ENCODE data around the gene HIVEP1.

- no peak for TF ChIP-seq POLR2A (IDR thresholded peaks at IDR 0.05)
- TF ChIP-seq, protein P1, sequence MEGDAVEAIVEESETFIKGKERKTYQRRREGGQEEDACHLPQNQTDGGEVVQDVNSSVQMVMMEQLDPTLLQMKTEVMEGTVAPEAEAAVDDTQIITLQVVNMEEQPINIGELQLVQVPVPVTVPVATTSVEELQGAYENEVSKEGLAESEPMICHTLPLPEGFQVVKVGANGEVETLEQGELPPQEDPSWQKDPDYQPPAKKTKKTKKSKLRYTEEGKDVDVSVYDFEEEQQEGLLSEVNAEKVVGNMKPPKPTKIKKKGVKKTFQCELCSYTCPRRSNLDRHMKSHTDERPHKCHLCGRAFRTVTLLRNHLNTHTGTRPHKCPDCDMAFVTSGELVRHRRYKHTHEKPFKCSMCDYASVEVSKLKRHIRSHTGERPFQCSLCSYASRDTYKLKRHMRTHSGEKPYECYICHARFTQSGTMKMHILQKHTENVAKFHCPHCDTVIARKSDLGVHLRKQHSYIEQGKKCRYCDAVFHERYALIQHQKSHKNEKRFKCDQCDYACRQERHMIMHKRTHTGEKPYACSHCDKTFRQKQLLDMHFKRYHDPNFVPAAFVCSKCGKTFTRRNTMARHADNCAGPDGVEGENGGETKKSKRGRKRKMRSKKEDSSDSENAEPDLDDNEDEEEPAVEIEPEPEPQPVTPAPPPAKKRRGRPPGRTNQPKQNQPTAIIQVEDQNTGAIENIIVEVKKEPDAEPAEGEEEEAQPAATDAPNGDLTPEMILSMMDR (IDR thresholded peaks at IDR 0.05): no peak
These were observed 52.0 kb downstream of the HIVEP1 start for GRCh38 chr6:12064131-12064530.

Measured in body of pancreas (tissue), 4 donors.